Muscle of back (tissue), 11 donors: ENCODE data around the gene CYB5R3. TPM values are rescaled to one million over a fixed set of nuclear protein-coding genes. Genes with fewer than 3 reads are reported as not detected.
"Not testable (repeated sequence)": the region's sequence is repeated elsewhere in the genome, so short reads cannot be mapped to it uniquely, and the experiment has no call there.

Experiments
- DNase-seq, 3 donors: peaks; one replicate each; pipeline versions ENCODE4 v3.0.0 to v3.0.0-alpha.2; 2013
- polyA plus RNA-seq, 10 donors: library from polyadenylated mRNA; unstranded; fragments of 120-200 nt; gene quantifications; one replicate each; pipeline ENCODE4 v1.2.1, GENCODE V29; 2013; ENCODE audit not compliant: insufficient read length in 10 of 10

CYB5R3 gene
- polyA plus RNA-seq, 10 donors = 125 to 176 (median 146) TPM

DNA sequence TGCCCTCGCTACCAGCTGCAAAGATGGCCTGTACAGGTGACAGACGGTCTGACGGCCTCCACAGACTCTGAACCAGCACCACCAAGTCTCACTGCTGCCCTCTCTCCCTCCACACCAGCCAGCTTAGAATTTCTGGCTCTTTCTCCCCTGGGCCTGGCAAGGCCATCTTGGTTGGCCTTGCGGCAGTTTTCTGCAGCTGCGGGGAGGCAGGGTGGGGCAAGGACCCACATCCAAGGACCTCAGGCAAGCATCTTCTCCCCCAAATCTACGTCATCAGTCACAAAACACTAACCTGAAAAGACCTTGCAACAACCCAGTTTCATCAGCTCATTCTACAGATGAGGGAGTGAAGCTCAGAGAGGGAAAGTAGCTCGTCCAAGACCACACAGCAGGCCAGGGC, 22.8 kb downstream of the CYB5R3 start:
- no peak for DNase-seq

DNA sequence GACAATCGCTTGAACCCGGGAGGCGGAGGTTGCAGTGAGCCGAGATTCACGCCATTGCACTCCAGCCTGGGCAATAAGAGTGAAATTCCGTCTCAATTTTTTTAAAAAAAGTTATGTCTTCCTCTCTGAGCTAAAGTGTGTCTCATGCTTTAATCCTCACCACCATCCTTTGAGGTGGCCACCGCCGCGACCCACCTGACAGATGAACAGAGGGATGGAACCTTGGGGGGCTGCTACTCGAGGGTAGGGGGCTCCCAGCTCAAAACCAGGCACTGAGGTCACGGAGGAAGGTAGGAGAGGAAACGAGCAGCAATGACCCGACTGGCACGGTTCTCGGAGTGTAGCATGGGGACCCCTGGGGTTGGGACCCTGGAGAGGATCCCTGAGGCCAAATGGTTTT, 23.8 kb downstream of the CYB5R3 start:
- DNase-seq = no peak

DNA sequence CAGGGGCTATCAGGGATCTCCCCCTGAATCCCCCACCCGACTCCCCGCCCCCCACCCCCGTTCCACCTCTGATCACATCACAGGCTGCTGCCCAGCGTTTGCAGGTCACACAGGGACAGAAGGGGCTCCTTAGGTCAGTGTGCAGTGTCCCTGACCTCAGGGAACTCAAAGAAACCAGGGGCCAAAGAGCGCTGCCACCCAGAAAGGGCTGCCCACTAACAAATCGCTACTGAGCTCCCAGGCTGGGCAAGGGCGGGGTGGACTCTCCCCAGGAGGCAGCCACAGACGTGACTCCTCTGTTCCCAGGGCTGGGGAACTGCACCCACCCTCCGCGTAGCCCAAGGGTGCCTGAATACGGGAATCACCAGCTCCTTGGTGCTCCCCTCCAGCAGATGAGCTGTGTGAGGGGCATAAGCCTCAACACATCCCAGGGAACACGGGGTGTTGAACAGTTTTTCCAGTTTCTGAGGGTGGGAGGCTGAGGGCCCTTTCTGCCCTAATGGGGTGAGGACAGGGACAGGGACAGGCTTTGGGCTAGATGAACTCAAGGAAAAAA, 24.6 kb downstream of the CYB5R3 start:
- no peak for DNase-seq

DNA sequence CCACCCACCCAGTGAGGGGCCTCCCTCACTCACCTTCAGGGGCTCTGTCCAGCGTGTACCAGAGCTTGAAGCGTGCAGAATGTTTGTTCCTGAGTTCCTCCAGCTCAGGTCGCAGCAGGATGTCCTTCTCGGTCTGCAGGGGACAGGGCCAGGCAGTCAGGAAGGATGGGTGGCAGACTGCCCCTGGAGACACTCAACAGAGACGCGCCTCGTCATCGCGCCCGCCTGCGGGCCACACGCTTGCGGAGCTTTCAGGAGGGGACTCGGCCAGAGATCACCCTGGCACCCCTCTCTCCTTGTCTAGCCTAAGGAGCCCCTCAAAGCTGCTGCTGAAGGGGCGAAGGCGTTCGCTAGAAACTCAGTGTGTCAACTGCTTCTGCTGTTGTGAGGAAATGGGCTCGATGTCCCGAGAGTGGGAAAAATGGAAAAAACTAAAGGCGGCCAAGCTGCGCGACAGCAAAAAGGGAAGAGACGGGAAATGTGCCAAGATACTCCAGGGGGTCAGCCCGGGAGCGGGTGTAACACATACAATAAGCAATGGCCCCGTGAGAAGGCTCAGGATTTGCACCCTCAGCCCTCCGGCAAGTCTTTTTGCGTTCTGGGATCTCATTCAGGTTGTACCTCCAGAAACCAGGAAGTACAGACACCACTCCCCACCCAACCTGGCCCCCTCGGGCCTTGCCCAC, 25.3 kb downstream of the CYB5R3 start:
- DNase-seq = peak in 2 of 3 donors; percentile 51 to 58

DNA sequence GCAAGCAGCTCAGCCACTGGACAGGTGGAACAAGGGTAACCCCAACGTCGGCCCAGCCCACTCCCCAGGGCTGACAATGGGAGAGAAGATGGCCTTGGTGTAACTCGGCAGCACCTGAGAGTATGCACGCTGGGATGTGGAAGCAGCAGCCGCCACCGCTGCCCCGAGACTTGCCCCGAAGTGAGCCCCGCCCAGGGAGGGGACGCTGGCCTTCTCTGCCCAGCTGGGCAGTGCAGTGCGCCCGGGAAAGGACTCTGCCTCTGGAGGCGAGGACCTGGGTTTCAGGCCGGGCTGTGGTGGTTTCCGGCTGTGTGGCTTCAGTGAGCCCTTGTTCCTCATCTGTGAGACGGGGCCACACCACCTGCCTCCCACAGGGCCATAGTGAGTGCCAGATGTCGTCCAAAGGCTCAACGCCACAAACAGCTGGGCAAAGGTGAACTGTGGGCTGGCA, 25.9 kb downstream of the CYB5R3 start:
- DNase-seq = no peak

DNA sequence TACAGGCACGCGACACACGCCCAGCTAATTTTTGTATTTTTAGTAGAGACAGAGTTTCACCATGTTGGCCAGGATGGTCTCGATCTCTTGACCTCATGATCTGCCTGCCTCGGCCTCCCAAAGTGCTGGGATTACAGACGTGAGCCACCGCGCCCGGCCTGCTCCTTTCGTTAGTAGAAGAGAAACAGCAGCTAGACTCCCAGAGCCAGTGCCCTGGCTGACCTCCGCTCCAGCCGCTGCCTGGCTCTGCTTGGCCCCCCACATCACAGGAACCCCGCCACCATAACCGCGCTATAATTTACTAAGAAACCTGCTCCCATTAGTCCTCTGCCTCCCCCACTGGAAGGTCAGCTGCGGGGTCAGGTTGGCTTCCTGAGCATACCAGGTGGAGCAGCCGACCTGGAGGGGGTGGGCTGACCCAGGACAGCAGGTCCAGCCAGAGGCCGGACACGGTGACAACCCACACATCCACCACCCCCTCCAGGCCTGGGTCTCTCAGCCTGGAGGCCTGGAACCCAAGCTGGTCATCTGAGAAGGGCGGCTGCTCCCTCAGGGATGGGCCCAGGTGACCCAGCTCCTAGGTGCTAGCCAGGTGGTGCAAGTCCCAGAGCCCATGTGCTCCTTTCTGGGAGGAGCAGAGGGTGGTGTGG, 27.0 kb downstream of the CYB5R3 start:
- no peak for DNase-seq

DNA sequence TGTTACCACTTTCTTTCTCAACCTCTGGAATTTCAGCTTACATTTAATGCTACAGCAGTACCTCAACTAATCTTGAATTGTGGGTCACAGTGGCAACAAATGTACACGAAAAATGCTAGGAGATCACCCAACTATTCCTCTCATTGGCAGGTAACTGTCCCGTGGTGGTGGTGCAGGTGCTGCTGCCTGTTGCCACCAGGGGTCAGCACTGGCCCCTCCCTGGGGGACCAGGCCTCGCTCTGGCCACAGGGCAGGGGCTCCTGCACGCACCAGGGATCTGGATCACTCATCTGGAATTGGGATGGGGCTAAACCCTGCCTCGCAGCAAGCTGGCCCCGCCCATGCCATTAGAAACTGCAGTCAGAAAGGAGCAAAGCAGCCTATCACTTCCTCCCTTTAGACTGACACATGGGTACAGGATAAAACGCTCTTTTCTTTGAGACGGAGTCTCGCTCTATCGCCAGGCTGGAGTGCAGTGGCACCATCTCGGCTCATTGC, 27.6 kb downstream of the CYB5R3 start:
- peak; percentile 48 to 73 (median 55) for DNase-seq

DNA sequence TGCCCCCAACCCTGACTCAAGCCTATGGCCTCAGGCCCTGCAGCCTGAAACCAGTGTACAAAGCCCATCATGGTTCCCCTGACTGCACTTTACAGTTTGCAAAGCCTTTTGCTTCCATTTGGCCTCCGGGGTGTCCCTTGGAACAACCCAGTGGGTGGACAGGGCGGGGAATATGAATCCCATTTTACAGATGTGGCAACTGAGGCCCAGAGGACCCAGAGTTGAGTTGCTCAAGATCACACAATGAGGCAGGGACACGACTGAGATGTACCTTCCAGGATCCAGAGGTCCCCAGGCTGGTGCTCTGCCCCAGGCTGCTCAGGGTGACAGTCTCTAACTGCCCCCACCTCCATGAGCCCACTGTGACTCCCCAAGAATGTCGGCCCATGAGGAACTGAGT, 29.1 kb downstream of the CYB5R3 start:
- no peak for DNase-seq

DNA sequence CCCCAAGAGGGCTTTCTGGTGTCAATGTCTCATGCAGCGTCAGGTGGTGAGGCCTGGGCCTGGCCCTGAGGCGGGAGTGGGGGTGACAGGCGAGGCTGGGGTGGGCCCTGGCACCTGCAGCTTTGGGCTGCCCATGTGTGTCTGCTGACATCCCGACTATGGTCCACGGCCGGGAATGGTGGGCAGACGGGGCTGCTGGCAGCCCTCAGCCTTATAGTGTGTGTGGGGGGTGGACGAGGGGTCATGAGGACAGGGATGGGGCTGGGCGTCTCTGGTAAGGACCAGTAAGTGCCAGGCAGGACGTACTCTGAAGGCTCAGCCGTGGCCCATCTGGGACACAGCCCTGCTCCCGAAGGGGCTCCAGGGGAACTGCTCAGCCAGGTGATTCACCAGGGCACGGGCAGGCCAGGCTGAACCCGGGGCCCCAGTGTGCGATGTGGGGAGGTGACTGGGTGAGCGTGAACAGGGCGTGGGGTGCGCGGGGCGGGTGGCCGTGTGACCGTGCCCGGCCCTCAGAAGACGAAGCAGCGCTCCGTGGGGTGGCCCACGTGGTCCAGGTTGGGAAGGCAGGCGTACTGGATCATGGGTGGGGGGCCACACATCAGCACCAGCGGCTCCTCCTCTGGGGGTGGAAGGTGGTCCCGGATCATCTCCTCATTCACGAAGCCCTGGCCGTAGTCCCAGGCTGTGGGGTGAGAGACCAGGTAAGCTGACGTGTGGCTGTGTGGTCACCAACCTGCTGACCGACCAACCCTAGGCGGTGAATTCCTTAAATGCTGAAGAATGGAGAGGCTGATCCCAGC, 29.7 kb downstream of the CYB5R3 start:
- DNase-seq = no peak

DNA sequence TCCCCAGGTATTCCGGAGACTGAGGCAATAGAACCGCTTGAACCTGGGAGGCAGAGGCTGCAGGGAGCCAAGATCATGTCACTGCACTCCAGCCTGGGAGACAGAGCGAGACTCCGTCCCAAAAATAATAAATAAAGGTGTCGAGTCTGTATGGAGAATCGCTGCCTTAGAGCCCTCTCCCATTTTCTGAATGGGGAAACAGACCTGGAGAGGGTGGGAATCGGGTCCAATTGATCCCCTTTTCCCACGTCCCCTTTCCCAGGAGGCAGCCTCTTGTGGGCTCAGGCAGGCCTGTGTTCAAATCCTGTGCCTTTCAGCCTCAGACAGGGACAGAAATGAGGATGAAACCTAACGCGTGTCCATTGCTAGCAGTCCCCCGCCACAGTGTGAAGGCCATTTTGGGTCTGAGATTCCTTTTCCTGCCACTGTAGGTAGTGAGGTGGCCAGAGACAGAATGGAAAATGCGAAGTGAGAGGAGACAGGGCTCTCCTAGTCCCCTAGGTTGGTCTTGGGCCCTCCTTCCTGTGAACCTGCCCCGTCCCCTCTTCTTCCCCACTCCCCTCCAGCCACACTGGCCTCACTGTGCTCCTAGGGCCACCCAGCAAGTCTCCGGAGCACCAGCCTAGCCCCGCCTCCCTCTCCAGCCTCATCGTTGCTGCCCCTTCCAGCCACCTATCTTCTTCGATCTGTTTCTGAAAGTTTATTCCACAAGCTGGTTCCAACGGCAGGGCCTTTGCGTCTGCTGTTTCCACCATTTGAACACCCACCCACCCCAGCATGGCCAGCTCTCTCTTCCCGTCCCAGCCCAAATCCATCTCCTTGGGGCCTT, 31.8 kb downstream of the CYB5R3 start:
- DNase-seq = no peak

DNA sequence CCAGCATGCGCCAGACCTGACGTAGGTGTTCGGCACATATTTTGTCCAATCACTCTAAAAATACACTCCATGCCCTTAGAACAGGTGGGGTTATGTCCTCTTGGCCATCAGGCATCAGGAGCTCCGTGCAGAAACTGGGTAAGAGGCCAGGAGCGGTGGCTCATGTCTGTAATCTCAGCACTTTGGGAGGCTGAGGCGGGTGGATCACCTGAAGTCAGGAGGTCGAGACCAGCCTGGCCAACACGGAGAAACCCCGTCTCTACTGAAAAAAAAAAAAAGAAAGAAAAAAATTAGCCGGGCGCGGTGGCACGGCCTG, 33.4 kb downstream of the CYB5R3 start:
- DNase-seq = not testable (repeated sequence)

DNA sequence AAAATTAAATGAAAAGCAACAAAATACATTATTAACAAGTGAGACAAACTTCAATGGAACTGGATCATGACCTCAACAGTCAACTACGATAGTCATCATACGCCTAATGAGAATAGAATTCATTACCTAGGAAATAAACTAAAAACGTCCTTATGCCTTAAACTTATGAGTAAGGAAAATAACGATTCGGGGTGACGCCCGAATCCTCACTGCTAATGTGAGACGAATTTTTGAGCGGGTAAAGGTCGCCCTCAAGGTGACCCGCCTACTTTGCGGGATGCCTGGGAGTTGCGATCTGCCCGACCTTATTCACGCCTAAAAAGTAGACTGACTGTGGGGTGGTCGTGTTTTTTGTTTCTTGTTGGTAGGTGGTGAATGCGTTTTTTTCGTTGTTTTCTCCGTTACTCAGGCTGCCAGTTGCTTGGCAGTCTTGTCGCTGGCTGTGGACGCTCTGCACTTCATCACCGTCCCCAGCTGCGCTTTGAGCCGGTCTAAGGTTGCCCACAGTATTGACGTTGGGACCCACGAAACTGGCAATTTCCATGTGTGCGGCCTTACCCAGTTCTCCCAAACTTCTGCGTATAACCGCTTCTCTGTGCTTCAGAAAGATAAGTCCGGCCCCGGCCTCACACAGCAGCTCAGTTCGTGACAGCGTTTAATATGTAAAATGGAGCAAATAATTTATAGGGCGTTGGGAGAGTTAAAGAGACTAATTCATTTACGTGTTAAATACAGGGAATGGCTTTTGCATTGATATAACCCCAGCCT, 33.9 kb downstream of the CYB5R3 start:
- peak; percentile 95 to 99 (median 97) for DNase-seq

DNA sequence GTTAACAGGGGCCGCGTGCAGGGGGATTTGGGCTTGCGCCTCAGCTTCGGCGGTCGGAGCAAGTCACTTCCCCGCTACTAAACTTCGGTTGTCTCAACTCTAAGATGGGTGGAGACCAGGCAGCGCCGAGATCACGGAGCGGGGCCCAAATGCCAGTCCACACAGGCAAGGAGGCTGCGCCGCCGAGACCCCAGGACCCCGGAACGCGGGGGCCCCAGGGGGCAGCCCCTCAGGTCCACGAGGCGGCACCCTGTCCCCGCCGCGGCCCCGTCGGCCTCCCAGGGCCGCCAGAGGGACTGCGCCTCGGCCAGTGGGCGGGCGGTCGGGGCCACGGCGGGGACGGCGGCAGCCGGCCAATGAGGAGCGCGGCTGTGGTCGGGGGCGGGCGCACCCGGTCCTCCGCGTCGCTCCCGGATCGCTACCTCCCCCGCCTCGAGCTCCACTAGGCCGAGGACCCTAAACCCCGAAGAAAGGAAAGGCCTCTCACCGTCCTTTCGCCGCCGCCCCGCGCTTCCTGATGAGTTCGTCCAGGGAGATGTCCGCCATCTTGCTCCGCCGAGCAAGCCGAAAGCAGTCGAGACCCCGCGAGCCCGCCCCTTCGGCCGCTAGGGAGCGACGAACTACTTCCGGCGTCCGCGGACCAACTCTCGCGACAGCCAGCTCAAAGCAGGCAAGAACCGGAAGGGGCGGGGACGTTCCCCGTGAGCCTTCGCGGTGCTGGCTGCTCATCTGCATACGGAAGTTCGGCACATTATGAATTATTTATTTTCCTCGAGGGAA, 34.7 kb downstream of the CYB5R3 start, which contains the start of gene POLDIP3:
TSS of gene POLDIP3 (minus strand) at position 572 of the 780 bp plus-strand sequence. CDS start at position 546, 26 bp downstream.
- peak; percentile 99 to 100 (median 99) for DNase-seq

DNA sequence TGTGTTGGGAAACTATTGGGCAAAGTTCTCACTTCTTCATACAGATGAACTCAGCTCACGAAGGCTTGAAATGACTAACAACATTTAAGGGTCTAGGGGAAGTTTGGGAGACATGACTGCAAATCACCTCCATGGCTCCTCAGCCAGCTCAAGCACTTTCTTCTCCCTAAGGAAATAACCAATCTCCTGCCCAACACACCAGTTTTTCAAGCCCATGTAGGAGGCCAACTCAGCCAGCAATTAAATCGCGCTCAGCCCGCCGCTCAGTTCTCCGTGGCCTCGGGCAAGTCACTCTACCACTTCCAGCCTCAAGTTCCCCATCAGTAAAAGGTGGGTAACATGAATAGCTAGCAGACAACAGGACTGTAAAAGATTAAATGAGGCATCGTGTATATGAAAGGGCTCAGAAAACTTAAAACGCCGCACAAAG, 35.3 kb downstream of the CYB5R3 start:
- DNase-seq = no peak

DNA sequence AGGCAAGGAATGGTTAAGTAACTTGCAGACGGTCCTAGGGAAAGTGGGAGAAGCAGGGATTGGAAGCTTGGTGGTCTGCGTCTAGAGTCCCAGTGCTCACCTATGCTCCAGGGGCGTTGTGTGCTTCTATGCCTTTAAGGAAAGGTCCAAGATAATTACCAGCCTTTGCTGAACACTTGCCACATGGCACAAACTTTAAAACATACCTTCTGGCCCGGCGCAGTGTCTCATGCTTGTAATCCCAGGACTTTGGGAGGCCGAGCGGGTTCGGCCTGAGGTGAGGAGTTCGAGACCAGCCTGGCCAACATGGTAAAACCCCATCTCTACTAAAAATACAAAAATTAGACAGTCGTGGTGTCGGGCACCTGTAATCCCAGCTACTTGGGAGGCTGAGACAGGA, 36.9 kb downstream of the CYB5R3 start:
- DNase-seq = no peak

DNA sequence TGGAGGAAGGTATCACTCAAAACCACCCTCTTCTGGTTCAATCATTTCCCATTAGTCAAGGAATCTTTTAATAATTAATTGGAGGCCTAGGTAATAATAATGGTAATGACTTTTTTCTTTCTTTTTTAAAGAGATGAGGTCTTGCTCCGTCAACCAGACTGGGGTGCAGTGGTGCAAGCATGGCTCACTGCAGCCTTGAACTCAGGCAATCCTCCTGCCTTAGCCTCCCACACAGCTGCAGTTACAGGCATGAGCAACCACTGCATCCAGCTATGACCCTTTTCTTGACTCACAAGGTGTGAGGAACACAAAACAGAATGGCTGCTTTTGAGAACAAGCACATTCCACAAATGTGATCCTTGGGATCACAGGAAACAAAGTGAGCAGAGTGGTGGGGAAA, 38.1 kb downstream of the CYB5R3 start:
- no peak for DNase-seq

DNA sequence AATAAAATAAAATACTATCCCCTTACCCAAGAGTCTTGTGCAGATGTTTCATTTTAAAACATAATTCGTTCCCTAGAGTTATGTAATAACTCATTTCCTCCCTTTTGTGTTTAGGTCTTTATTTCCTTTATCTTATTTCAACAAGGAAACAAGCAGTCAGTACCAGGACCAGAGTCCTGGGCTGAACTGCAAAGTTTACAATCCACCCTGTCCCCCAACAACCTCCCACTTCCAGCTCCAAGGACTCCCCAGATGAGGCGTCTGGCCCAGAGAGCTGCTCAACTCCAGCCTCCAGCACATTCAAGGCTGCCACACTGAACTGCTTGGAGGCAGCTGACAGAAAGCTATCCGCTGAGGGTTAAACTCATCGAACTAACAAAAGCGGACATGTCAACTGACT, 39.0 kb downstream of the CYB5R3 start:
- no peak for DNase-seq

DNA sequence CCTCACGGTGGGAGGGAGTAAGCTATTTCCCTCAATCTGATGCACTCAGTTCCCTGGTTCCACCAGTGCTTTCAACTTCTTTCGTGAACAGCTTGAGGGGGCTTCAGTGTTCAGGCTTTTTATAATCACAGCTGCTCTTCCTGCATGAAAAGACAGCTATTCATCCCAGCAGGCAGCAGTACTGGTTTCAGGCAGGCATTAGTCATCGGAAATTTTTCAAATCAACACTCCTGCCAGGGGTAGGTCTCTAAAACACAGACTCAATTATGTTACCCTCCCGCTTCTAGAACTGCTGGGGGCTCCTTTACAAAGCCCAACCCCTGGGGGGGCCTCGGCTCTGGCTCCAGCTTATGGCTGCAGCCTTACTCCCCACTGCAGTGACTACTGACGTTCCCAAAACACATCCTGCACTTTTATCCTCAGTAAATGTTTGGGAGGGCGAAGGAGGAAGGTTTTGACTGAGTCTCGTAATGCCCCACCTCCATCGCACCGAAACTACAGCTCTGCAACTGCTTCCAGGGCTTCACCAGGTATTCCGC, 40.3 kb downstream of the CYB5R3 start:
- peak in 2 of 3 donors; percentile 49 to 58 for DNase-seq

DNA sequence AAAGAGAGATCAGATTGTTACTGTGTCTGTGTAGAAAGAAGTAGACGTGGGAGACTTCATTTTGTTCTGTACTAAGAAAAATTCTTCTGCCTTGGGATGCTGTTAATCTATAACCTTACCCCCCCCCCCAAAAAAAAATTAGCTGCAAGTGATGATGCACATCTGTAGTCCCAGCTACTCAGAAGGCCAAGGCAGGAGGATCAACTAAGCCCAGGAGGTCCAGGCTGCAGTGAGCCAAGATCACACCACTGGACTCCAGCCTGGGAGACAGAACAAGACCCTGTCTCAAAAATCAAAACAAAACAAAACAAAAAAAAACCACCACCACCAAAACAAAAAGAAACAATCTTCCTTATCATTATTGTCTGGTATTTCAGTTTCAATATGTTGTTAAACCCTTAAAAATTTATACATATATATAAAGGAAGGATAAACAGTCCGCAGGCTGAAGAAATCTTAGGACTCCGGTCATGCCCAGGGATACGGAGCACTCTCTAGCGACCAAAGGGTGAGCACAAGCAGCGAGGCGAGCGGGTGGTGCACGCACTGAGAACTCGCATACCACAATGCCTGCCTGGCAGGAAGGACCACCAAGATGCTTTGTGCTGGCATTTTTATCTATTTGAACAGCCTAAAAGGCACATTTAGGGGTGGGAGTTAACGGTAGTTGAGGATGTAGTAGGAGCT, 40.9 kb downstream of the CYB5R3 start:
- no peak for DNase-seq
